ENCODE results near the gene NANOS3. TPM values are rescaled to one million over a fixed set of nuclear protein-coding genes. Genes with fewer than 3 reads are reported as not detected.

The NANOS3 gene
- total and polyA plus RNA-seq, 9 of the 15 experiments (the other 6 are each of a cell fraction or from before 2014, with no cell fraction given), result not detected

- Histone ChIP-seq H3K27me3 (ENCODE audit: control insufficient read depth in 2 of 2, insufficient read depth in 2 of 2, low read length in 2 of 2) (no peaks in the 10 kb centered on the region; a peak in 1 of 5 replicates), H3K36me3 (ENCODE audit: control insufficient read depth, insufficient read depth, low read length) (peaks cover 62% of the 10 kb centered on the region), H3K9me1 (ENCODE audit: control insufficient read depth, insufficient read depth, low read length) (peaks cover 3% of the 10 kb centered on the region), H2AFZ (ENCODE audit: low read depth, low read length) (peak overlapping the region; percentile 78), H3K4me2 (ENCODE audit: insufficient read depth, low read length) (peak overlapping the region; percentile 20), H3K9ac (ENCODE audit: insufficient read depth in 1 of 2, low read depth in 2 of 2, low read length in 2 of 2) (no peak overlapping the region), H4K20me1 (replicated peaks; ENCODE audit: control insufficient read depth, insufficient read depth, low read length) (no peaks in the 10 kb centered on the region), H3K4me1 (replicated peaks in 1 of 2; ENCODE audit: control insufficient read depth in 2 of 2, insufficient read depth in 2 of 2, low read length in 2 of 2) (peaks cover 0 to 13% of the 10 kb centered on the region in 2 experiments; a peak in 1 of 5 replicates), H3K27ac (ENCODE audit: extremely low read depth, low read depth, low read length) (peak overlapping the region; percentile 55), H3K9me3 (replicated peaks; ENCODE audit: control insufficient read depth, insufficient read depth, low read depth, low read length) (peaks cover 6% of the 10 kb centered on the region), H3K4me3 (no peak overlapping the region), H3K79me2 (ENCODE audit: control insufficient read depth, insufficient read depth, low read length) (no peaks in the 10 kb centered on the region)
- ChIA-PET CTCF (ENCODE audit: low intra/inter-chr PET ratio) (no interaction called here), POLR2A (interaction anchor here (0.5 to 4.3 kb wide), 6 partner anchors 11 to 324 kb away, joined by 3 to 21 read pairs (median 4); no protein-coding TSS in a partner anchor)
- FAIRE-seq (peak; percentile 99), DNase-seq (ENCODE audit: extremely low read depth in 1 of 4, low spot score in 3 of 4) (peak; percentile 74 to 80 (median 78)), ATAC-seq (peak; percentile 98)
- in situ Hi-C loops (cut with MboI), result no loop called here
- intact Hi-C loops (cut with micrococcal nuclease), result no loop called here
- no TSS peak for BruUV-seq (replicated peaks)
- 55% methylated on average over 2 of the region's 2 CpGs for WGBS (ENCODE audit: insufficient coverage, low coverage, missing lambda C conversion rate)
- TF ChIP-seq REST (IDR thresholded peaks at IDR 0.05; ENCODE audit: borderline replicate concordance) (peak; percentile 45), REST (CRISPR knock-in tag; IDR thresholded peaks at IDR 0.05; ENCODE audit: low read depth) (no peak), RAD51 (IDR thresholded peaks at IDR 0.05; ENCODE audit: borderline replicate concordance, low read depth) (peak; percentile 82), GABPB1 (CRISPR knock-in tag; IDR thresholded peaks at IDR 0.05) (peak; percentile 93), ATF1 (CRISPR knock-in tag; IDR thresholded peaks at IDR 0.05) (no peak), ATF1 (tag; IDR thresholded peaks at IDR 0.05) (peak; percentile 89), MXI1 (IDR thresholded peaks at IDR 0.05; ENCODE audit: low read depth, low read length) (no peak), EGR1 (conservative IDR thresholded peaks at IDR 0.05) (no peak), CBX3 (IDR thresholded peaks at IDR 0.05; ENCODE audit: borderline replicate concordance in 1 of 2, low read length in 2 of 2) (peak in 1 of 2 experiments; percentile 92; a peak in 2 of 3 replicates), ZNF143 (CRISPR knock-in tag; IDR thresholded peaks at IDR 0.05) (peak; percentile 87), ETS1 (conservative IDR thresholded peaks at IDR 0.05; ENCODE audit: control insufficient read depth, low read depth, low read length) (0 out of 2 replicates have a peak, but pooled peaks have one; percentile 65), PCBP1 (IDR thresholded peaks at IDR 0.05; ENCODE audit: low read depth, low read length, poor library complexity, severe bottlenecking) (no peak)
Measured at GRCh38 chr19:13920940-13921747, 44.2 kb downstream of the NANOS3 start.
